M059J (cell line): ENCODE results near the gene WNK2. TPM values are rescaled to one million over a fixed set of nuclear protein-coding genes. Genes with fewer than 3 reads are reported as not detected.
A peak's percentile ranks its signal among the peaks of the same experiment; 100 is the strongest.

Source experiments
- DNase-seq: peaks from one replicate; pipeline ENCODE4 v3.0.0-alpha.2; 2012; ENCODE audit warnings: low read depth
- total RNA-seq: library from RNA; depleted of rRNA; stranded (reverse); fragments of >200 nt; shearing (Covaris generic); gene quantifications from 2 replicates; pipeline ENCODE4 v1.2.3, GENCODE V29; 2014

WNK2 gene
- total RNA-seq, 1 experiment from 2014 or later, result 0.02 TPM

- no peak for DNase-seq
Observed at GRCh38 chr9:93218671-93219420, 34.9 kb downstream of the WNK2 start.

GRCh38 chr9:93219692-93220091 lies 35.8 kb downstream of the WNK2 start:
- no peak for DNase-seq

GRCh38 chr9:93220627-93221026 lies 36.7 kb downstream of the WNK2 start:
- no peak for DNase-seq

- DNase-seq, result no peak
Observed at GRCh38 chr9:93221044-93221443, 37.1 kb downstream of the WNK2 start.

- DNase-seq, result no peak
Observed at GRCh38 chr9:93222890-93223259, 38.9 kb downstream of the WNK2 start.

- DNase-seq, result peak; percentile 96
Observed at GRCh38 chr9:93223260-93224180, 39.6 kb downstream of the WNK2 start.

- DNase-seq, result peak; percentile 38
Observed at GRCh38 chr9:93224591-93224990, 40.7 kb downstream of the WNK2 start.

GRCh38 chr9:93225417-93225816 lies 41.5 kb downstream of the WNK2 start:
- no peak for DNase-seq

GRCh38 chr9:93225892-93226291 lies 42.0 kb downstream of the WNK2 start:
- no peak for DNase-seq

- no peak for DNase-seq
Observed at GRCh38 chr9:93226819-93227218, 42.9 kb downstream of the WNK2 start.

- no peak for DNase-seq
Observed at GRCh38 chr9:93228030-93228429, 44.1 kb downstream of the WNK2 start.

GRCh38 chr9:93228453-93228852 lies 44.5 kb downstream of the WNK2 start:
- no peak for DNase-seq

GRCh38 chr9:93229636-93230035 lies 45.7 kb downstream of the WNK2 start:
- DNase-seq, result no peak

GRCh38 chr9:93230185-93230584 lies 46.2 kb downstream of the WNK2 start:
- no peak for DNase-seq

GRCh38 chr9:93230601-93231000 lies 46.7 kb downstream of the WNK2 start:
- no peak for DNase-seq

GRCh38 chr9:93231121-93231694 lies 47.3 kb downstream of the WNK2 start:
- peak; percentile 69 for DNase-seq

GRCh38 chr9:93231716-93232115 lies 47.8 kb downstream of the WNK2 start:
- no peak for DNase-seq

GRCh38 chr9:93232388-93232960 lies 48.5 kb downstream of the WNK2 start:
- DNase-seq, result no peak

GRCh38 chr9:93233033-93233432 lies 49.1 kb downstream of the WNK2 start:
- no peak for DNase-seq

- no peak for DNase-seq
Observed at GRCh38 chr9:93234600-93234999, 50.7 kb downstream of the WNK2 start.

- DNase-seq, result no peak
Observed at GRCh38 chr9:93235300-93235960, 51.5 kb downstream of the WNK2 start.
